ENCODE measurements around the gene ATP1B3. TPM values are rescaled to one million over a fixed set of nuclear protein-coding genes. Genes with fewer than 3 reads are reported as not detected.

The ATP1B3 gene
- total RNA-seq = 10 to 100 TPM; 22.2 to 22.5 TPM
- 40.9 TPM for polyA plus RNA-seq (2013, experiment 1 of 2)
- polyA plus RNA-seq (2013, experiment 2 of 2) = 41.9 TPM
- total RNA-seq = 16.8 to 320 (median 73.6) reads per million in 172 experiments

- peak within 1 kb of the TSS; percentile 92 for H3K4me3 Mint-ChIP-seq
- CTCF ChIA-PET = interaction anchor here (2.6 kb wide), 1 partner anchor 138 kb away, joined by 38 read pairs; the partner anchor contains the start of gene RNF7
- Histone ChIP-seq H3K4me1 (ENCODE audit: insufficient read depth, low read length) (peaks cover 11% of the 10 kb centered on the region), H3K36me3 (ENCODE audit: insufficient read depth, low read length) (no peaks in the 10 kb centered on the region), H3K27ac (ENCODE audit: low read depth in 1 of 2, low read length in 2 of 2) (peak within 1 kb of the TSS; percentile 90 to 98), H3K4me3 (ENCODE audit: low read length) (peak within 1 kb of the TSS; percentile 83), H3K27me3 (ENCODE audit: control insufficient read depth in 1 of 2, insufficient read depth in 2 of 2, low read length in 2 of 2) (no peaks in the 10 kb centered on the region), H3K9me3 (ENCODE audit: control insufficient read depth in 1 of 2, insufficient read depth in 1 of 2, low read length in 2 of 2) (no peaks in the 10 kb centered on the region)
- DNase-seq (peak; percentile 64 to 93 (median 76)), ATAC-seq (ENCODE audit: poor library complexity) (peak; percentile 63)
- peak within 1 kb of the TSS; percentile 93 for H3K27ac Mint-ChIP-seq
- TF ChIP-seq CTCF (IDR thresholded peaks at IDR 0.05) = no peak
- H3K27me3 Mint-ChIP-seq = no peaks in the 10 kb centered on the region
- H3K4me1 Mint-ChIP-seq (ENCODE audit: low read depth) = peaks cover 33% of the 10 kb centered on the region
- no peaks in the 10 kb centered on the region for H3K9me3 Mint-ChIP-seq
- H3K36me3 Mint-ChIP-seq (ENCODE audit: low read depth) = peaks cover 13% of the 10 kb centered on the region
- POLR2A ChIA-PET = interaction anchor here (0.8 to 4.3 kb wide), 7 partner anchors 9 to 464 kb away, joined by 3 to 104 read pairs (median 5); partner anchors contain the start of gene RNF7
- intact Hi-C loops (cut with DNase I, micrococcal nuclease) = loop anchor here (1.0 to 10.0 kb wide), 7 partner anchors 36 to 571 kb away; partner anchors contain the start of genes GK5 (in 1 of the 2), RASA2 (in 1 of the 2), RNF7 (in 1 of the 2) and TFDP2 (in 1 of the 2)
These were observed at the start of gene ATP1B3 for GRCh38 chr3:141876381-141876890. Gene ATP1B3, plus strand, starts transcription at chr3:141876643. Its CDS starts 159 bp downstream, at chr3:141876802.

- H3K9me3 ChIP-seq (ENCODE audit: control insufficient read depth in 1 of 2, insufficient read depth in 1 of 2, low read length in 2 of 2) = no peaks in the 10 kb centered on the region
- POLR2A ChIA-PET = no interaction called here
- no peak overlapping the region for H3K4me3 Mint-ChIP-seq
- no peaks in the 10 kb centered on the region for H3K36me3 Mint-ChIP-seq (ENCODE audit: low read depth)
- H3K27ac Mint-ChIP-seq = no peak overlapping the region
- no peaks in the 10 kb centered on the region for H3K4me1 ChIP-seq (ENCODE audit: insufficient read depth, low read length)
- H3K27me3 Mint-ChIP-seq = no peaks in the 10 kb centered on the region
- H3K27ac ChIP-seq (ENCODE audit: low read depth in 1 of 2, low read length in 2 of 2) = no peak overlapping the region
- H3K27me3 ChIP-seq (ENCODE audit: control insufficient read depth in 1 of 2, insufficient read depth in 2 of 2, low read length in 2 of 2) = no peaks in the 10 kb centered on the region
- ATAC-seq (ENCODE audit: poor library complexity) (no peak), DNase-seq (no peak)
- no peaks in the 10 kb centered on the region for H3K36me3 ChIP-seq (ENCODE audit: insufficient read depth, low read length)
- no peak for TF ChIP-seq CTCF (IDR thresholded peaks at IDR 0.05)
- no peaks in the 10 kb centered on the region for H3K4me1 Mint-ChIP-seq (ENCODE audit: low read depth)
- H3K9me3 Mint-ChIP-seq = no peaks in the 10 kb centered on the region
- no peak overlapping the region for H3K4me3 ChIP-seq (ENCODE audit: low read length)
- intact Hi-C loops (cut with DNase I, micrococcal nuclease) = no loop called here
- CTCF ChIA-PET = interaction anchor here (0.5 kb wide), 1 partner anchor 73 kb away, joined by 3 read pairs; no protein-coding TSS in a partner anchor
These were observed 48.0 kb upstream of the ATP1B3 start for GRCh38 chr3:141828487-141828886.

GRCh38 chr3:141828890-141829289 is 47.6 kb upstream of the ATP1B3 start:
- Histone ChIP-seq H3K4me1 (ENCODE audit: insufficient read depth, low read length) (no peaks in the 10 kb centered on the region), H3K27ac (ENCODE audit: low read depth in 1 of 2, low read length in 2 of 2) (no peak overlapping the region), H3K4me3 (ENCODE audit: low read length) (no peak overlapping the region), H3K9me3 (ENCODE audit: control insufficient read depth in 1 of 2, insufficient read depth in 1 of 2, low read length in 2 of 2) (no peaks in the 10 kb centered on the region), H3K27me3 (ENCODE audit: control insufficient read depth in 1 of 2, insufficient read depth in 2 of 2, low read length in 2 of 2) (no peaks in the 10 kb centered on the region), H3K36me3 (ENCODE audit: insufficient read depth, low read length) (no peaks in the 10 kb centered on the region)
- Mint-ChIP-seq H3K27me3 (no peaks in the 10 kb centered on the region), H3K4me3 (no peak overlapping the region), H3K9me3 (no peaks in the 10 kb centered on the region), H3K4me1 (ENCODE audit: low read depth) (no peaks in the 10 kb centered on the region), H3K27ac (no peak overlapping the region), H3K36me3 (ENCODE audit: low read depth) (no peaks in the 10 kb centered on the region)
- ChIA-PET CTCF (interaction anchor here (0.5 kb wide), 1 partner anchor 73 kb away, joined by 3 read pairs; no protein-coding TSS in a partner anchor), POLR2A (no interaction called here)
- intact Hi-C loops (cut with DNase I, micrococcal nuclease) = no loop called here
- ATAC-seq (ENCODE audit: poor library complexity) (no peak), DNase-seq (no peak)
- TF ChIP-seq CTCF (IDR thresholded peaks at IDR 0.05) = no peak
